GM13977 (cell line): ENCODE data around the gene ARMC6.

Source experiments
- DNase-seq: peaks from one replicate; pipeline ENCODE4 v3.0.0; 2012; ENCODE audit warnings: low spot score
- CTCF ChIP-seq: IDR thresholded peaks from 2 replicates; pipeline ENCODE4 v1.5.1; 2012; ENCODE audit warnings: mild to moderate bottlenecking, control low read depth; ENCODE audit not compliant: insufficient read depth; ENCODE audit errors: extremely low read depth, missing control alignments
- in situ Hi-C: fragments of 300-500 bp; cut with MboI; formaldehyde crosslinking; loops from one replicate; pipeline ENCODE4 v1.12.0; 2022; ENCODE audit warnings: low sequenced_read_pairs, low pct_unique_long_range_greater_than_20kb, mixed read lengths, inconsistent platforms; ENCODE audit not compliant: unreplicated experiment

Gene ARMC6

GRCh38 chr19:19055701-19056100 lies 22.3 kb downstream of the ARMC6 start:
- in situ Hi-C loops: loop anchor here (10.0 kb wide), 1 partner anchor 79 kb away; the partner anchor contains the start of gene TMEM161A
- DNase-seq: no peak
- TF ChIP-seq CTCF: no peak

GRCh38 chr19:19056636-19057275 lies 23.4 kb downstream of the ARMC6 start:
- in situ Hi-C loops: loop anchor here (10.0 kb wide), 1 partner anchor 78 kb away; the partner anchor contains the start of gene TMEM161A
- no peak for TF ChIP-seq CTCF
- DNase-seq: no peak

GRCh38 chr19:19057317-19057716 lies 23.9 kb downstream of the ARMC6 start:
- in situ Hi-C loops: loop anchor here (10.0 kb wide), 1 partner anchor 77 kb away; the partner anchor contains the start of gene TMEM161A

GRCh38 chr19:19057720-19058119 lies 24.3 kb downstream of the ARMC6 start:
- no peak for TF ChIP-seq CTCF
- no peak for DNase-seq
- in situ Hi-C loops: loop anchor here (10.0 kb wide), 1 partner anchor 77 kb away; the partner anchor contains the start of gene TMEM161A

More at GRCh38 chr19:19057317-19057716, 23.9 kb downstream of the ARMC6 start:
- DNase-seq: no peak
- no peak for TF ChIP-seq CTCF

- in situ Hi-C loops: loop anchor here (10.0 kb wide), 1 partner anchor 76 kb away; the partner anchor contains the start of gene TMEM161A
- no peak for TF ChIP-seq CTCF
- no peak for DNase-seq
Measured at GRCh38 chr19:19059018-19059836, 25.8 kb downstream of the ARMC6 start.

GRCh38 chr19:19059837-19060611 lies 26.6 kb downstream of the ARMC6 start:
- in situ Hi-C loops: loop anchor here (10.0 kb wide), 1 partner anchor 75 kb away; the partner anchor contains the start of gene TMEM161A
- no peak for DNase-seq
- no peak for TF ChIP-seq CTCF
